Fibroblast of mammary gland (primary cell): ENCODE results near the gene IPO13.

Experiments used
- DNase-seq: peaks from one replicate; pipeline ENCODE4 v3.0.0-alpha.2; 2010; ENCODE audit warnings: low read depth
- H3K4me3 ChIP-seq: 2 replicates; pipeline ENCODE4 v1.5.1; 2011; ENCODE audit warnings: low read depth, mild to moderate bottlenecking, low read length, moderate library complexity; ENCODE audit not compliant: control insufficient read depth
- TF ChIP-seq, protein P1 (sequence below): conservative IDR thresholded peaks from 2 replicates; pipeline ENCODE4 v1.5.1; 2011; ENCODE audit warnings: low read depth, low read length, inconsistent platforms; ENCODE audit not compliant: control insufficient read depth, insufficient read depth

The IPO13 gene

GRCh38 chr1:43963890-43964289 is 17.1 kb downstream of the IPO13 start:
- TF ChIP-seq, protein P1, sequence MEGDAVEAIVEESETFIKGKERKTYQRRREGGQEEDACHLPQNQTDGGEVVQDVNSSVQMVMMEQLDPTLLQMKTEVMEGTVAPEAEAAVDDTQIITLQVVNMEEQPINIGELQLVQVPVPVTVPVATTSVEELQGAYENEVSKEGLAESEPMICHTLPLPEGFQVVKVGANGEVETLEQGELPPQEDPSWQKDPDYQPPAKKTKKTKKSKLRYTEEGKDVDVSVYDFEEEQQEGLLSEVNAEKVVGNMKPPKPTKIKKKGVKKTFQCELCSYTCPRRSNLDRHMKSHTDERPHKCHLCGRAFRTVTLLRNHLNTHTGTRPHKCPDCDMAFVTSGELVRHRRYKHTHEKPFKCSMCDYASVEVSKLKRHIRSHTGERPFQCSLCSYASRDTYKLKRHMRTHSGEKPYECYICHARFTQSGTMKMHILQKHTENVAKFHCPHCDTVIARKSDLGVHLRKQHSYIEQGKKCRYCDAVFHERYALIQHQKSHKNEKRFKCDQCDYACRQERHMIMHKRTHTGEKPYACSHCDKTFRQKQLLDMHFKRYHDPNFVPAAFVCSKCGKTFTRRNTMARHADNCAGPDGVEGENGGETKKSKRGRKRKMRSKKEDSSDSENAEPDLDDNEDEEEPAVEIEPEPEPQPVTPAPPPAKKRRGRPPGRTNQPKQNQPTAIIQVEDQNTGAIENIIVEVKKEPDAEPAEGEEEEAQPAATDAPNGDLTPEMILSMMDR, result no peak

DNA sequence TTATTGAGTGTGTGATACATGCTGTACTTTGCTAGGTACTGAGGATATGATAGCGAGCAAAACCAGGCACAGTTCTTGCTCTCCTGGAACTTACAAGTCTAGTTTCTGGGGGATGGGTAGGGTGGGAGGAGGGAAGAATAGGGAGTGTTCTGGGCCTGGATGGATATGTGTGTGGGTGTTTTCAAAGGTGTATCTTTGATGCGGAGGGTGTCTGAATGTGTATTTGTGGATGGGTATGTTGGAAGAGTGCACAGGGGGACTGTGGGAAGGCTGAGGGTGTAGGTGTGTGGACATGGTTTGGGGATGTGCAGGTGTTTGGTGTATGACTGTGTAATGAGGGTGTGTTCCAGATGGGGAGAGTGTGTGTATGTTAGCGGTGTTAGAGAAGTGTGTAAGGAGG is 18.6 kb downstream of the IPO13 start:
- TF ChIP-seq, protein P1, result no peak
- no peak overlapping the region for H3K4me3 ChIP-seq

More at GRCh38 chr1:43963890-43964289, 17.1 kb downstream of the IPO13 start:
- H3K4me3 ChIP-seq, result no peak overlapping the region
- no peak for DNase-seq

DNA sequence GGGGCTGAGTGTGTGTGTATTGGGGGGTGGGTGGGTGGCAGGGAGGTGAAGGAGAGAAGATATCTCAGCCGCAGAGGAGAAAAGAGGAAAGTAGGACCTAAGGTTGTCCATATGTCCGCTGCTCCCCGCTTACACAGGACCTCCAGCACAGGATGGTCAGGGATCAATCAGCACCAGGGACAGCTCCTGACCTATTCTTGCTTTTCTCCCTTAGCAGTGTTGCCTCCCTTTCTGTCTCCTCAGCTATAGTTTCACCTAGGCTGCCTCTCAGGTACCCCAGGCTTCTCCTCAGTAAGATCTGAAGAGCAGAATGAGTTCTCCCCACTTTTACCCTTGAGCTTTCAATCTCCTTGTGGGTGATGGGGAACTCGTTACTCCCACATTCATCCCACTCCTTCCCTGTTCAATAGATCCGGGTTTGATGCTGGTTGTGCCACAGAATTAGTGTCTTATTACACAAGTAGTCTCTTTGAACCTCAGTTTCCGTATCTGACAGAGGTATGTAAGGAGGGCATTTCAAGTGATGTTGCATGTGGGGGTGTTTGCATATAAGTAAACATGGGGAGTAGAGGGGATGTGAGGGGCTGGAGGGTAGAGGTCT is 21.7 kb downstream of the IPO13 start:
- TF ChIP-seq, protein P1, result no peak
- DNase-seq, result peak; percentile 46
- H3K4me3 ChIP-seq, result no peak overlapping the region

More for the DNA sequence above, 18.6 kb downstream of the IPO13 start:
- no peak for DNase-seq

- peak overlapping the region; percentile 93 for H3K4me3 ChIP-seq
- no peak for DNase-seq
- TF ChIP-seq, protein P1, result no peak
Measured at GRCh38 chr1:43969416-43969745, 22.6 kb downstream of the IPO13 start.

DNA sequence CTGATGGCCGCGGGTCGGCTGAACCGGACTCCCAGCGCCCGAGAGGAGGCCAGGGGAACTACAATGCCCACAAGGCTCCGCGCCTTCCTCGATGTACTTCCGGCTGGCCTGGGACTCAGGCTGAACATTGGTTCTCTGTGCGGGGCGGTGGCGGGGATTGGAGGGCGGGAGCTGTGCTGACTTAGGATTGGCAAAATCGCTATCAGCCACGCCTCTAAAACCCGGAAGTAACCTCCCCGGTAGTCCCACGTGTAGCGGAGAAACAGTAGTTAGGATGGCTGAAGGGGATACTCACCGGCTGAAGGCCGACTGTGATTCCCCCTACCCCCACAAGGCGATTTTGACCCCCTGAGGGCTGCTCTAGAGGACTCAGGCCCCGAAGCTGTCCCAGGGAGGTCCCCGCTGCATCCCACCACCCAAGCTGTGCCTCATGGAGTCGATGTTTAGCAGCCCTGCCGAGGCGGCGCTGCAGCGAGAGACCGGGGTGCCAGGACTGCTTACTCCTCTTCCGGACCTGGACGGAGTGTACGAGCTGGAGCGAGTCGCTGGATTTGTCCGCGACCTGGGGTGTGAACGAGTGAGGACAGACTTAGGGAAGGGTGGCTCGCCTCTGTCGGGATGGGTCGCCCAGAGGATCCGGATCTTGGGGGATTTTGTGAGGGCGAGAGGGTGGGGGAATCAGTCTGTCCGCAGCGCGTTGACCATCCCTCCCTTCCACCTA is 23.2 kb downstream of the IPO13 start, which contains the start of gene DPH2:
Gene DPH2 (plus strand): TSS at position 265 of the 721 bp plus-strand sequence. CDS start 166 bp downstream, at position 431.
- TF ChIP-seq, protein P1, result no peak
- peak within 1 kb of the TSS; percentile 93 for H3K4me3 ChIP-seq
- peak; percentile 96 for DNase-seq

DNA sequence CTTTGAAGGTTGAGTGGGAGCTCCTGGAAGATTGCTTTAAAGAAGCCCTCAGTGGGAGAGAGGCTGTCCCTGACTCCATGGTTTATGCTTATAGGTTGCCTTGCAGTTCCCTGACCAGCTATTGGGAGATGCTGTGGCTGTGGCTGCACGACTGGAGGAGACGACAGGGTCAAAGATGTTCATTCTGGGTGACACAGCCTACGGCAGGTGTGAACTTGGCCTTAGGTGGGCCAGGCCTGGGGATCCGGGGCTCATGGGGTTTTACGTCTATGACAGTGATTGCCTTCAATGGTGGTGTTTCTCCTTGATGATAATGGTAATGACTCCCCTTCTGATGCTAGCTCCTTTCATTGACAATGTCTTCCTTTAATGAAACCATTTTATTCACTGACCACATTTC is 23.8 kb downstream of the IPO13 start:
- TF ChIP-seq, protein P1, result no peak
- H3K4me3 ChIP-seq, result peak overlapping the region; percentile 93
- DNase-seq, result no peak
